Activated CD8-positive, alpha-beta memory T cell treated with anti-CD3 and anti-CD28 coated beads, Interleukin-2, amount 50 U/mL, for 24 hours (primary cell): Measurements from ENCODE around the gene PIGZ.

ENCODE experiments used
- DNase-seq: peaks from one replicate; pipeline ENCODE4 v3.0.0-alpha.2; 2020; ENCODE audit errors: extremely low read depth

PIGZ gene

DNA sequence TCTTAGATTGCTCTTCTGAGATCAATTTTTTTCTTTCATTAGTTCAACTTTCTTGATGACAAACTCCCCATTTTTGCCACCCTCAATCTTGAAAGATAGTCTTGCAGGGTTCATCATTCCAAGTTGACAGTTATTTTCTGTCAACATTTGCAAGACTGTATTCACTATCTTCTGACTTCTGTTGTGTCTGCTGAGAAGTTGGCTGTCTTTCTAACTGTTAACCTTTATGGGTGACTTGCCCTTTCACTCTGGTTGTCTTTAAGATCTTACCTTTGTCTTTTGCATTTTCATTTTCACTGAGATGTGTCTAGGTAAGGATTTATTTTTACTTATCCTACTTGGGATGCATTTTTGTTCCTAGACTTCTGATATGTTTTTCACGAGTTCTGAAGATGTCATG is 14.6 kb upstream of the PIGZ start:
- DNase-seq, result no peak

DNA sequence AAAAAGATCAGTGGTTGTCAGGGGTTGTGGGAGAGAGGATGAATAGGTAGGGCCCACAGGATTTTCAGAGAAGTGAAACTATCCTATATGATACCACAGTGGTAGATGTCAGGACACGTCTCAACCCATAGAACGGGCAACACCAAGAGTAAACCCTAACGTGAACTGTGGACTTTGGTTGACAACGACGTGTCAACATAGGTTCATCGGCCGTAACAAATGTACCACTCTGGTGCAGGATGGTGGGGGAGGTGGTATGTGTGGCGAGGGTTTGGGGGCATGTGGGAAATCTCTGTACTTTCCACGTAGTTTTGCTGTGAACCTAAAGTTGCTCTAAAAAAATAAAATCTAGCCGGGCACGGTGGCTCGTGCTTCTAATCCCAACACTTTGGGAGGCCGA is 13.0 kb upstream of the PIGZ start:
- DNase-seq, result no peak

DNA sequence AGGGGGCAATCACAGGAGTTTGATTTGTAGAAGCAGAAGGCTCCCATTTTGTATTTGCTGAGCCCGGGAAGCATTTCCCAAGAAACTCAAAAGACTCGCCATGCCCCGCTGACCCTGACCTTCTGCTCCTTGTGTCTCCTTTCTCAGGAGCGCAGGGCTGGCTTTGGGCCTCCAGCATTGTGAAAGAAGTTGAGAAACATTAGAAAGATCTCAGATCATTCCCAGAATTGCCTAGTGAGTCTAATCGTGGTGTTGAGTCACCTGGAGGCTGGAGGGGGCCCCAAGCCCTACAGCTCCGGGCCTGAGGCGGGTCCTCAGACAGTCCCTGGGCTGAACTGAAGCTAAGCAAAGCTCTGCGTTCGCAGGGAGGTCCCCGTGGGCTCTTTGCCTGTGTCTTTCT is 10.9 kb upstream of the PIGZ start:
- no peak for DNase-seq

DNA sequence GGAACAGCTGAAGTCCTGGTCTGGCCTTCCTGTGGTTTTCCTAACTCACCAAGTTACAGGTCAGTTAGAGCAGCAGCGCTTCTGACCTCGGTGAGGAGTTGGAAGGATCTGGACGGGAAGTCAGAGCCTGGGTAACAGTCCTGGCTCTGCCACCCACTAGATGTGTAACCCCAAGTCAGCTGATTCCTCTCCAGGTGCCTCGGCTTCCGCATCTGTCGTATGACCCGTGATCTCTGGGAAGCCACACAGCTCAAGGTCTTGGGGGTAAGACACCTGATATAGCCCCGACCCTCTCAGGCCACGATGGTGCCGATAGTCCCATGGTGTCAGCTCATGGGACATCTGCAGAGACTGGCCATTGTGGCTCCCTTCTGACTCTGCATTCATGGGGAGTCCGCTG is 8.3 kb upstream of the PIGZ start:
- no peak for DNase-seq

DNA sequence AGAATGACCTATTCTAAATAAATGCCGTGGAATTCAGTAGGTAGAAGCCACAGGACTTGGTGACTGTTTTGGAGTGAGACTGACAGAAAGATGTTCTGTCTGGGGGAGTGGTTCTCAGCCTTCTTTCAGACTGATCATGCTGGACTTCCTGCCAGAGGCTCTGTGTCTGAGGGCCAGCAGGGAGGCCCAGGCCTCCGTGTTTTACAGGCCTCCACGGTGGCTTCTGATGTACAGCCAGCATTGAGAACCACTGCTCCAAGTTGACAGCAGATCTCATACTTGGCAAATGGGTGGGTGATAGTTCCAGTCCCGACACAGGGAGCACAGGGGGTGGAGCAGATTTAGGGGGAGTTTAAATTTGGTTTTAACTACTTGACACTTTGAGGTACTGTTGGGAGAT is 6.7 kb upstream of the PIGZ start:
- DNase-seq, result no peak

DNA sequence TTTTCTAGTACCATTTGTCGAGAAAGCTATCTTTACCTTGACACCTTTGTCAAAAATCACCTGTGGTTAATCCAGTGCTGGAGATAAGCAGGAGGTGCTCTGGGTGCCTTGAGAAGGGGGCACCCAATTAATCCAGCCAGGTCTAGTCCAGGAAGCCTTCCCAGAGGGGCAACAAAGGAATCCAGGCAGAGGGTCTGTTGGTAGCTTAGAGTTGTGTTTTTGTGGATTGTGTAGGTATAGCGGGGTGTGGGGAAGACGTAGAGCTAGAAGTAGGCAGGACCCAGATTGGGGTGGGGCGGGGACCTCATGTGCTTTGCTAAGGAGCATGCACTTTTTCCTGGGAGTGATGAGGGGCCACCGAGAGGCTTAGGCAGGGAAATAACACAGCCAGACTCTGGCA is 6.0 kb upstream of the PIGZ start:
- no peak for DNase-seq

DNA sequence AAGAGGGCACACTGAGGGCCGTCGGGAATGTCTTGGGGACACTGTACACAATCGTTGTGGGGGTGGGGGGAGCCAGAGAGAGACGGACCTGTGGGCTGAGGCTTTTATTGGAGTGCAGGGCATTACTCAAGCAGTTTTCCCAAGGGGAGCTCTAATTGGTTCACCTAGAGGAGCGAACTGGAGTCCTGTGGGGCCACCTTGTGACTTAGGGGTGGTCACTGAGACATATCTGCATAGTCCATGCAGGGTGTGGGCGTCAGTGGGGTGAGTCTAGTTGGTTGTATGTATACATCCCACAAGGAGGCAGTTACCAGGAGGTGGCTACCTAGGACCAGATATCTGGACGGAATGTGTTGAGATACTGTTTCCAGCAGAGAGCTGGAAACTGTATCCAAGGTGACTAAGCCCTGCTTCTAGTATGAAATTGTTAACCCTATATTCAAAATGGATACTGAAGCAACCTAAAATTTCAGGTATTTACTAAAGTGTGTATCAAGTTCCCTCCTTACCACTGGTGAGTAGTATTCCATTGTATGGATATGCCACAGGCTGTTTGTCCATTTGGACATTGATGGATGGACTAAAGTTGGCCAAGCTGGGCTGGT is 2.6 kb upstream of the PIGZ start:
- no peak for DNase-seq

DNA sequence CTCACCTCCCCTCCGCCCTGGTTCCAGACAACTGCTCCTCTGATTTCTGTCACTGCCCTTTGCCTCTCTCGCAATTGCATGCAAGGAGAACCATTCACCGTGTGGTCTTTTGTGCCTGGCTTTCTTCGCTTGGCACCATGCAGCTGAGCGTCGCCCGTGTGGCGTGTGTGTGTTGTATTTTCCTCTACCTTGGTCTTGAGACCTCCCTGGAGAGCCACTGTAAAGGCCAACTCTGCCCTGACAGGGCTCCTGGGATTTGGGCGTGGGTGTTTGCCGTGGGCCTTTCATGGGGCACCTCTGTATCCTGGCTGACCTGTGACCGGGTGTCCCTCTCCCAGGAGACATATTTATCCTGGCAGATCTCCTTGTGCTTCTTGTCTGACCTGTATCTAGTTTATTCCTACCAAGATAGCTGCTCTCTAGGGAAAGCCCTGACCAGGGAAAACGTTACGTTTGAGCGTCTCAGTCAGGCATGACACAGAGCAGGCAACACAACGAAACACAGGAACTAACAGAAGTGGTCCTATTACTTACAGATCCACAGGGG is 2.0 kb upstream of the PIGZ start:
- no peak for DNase-seq

DNA sequence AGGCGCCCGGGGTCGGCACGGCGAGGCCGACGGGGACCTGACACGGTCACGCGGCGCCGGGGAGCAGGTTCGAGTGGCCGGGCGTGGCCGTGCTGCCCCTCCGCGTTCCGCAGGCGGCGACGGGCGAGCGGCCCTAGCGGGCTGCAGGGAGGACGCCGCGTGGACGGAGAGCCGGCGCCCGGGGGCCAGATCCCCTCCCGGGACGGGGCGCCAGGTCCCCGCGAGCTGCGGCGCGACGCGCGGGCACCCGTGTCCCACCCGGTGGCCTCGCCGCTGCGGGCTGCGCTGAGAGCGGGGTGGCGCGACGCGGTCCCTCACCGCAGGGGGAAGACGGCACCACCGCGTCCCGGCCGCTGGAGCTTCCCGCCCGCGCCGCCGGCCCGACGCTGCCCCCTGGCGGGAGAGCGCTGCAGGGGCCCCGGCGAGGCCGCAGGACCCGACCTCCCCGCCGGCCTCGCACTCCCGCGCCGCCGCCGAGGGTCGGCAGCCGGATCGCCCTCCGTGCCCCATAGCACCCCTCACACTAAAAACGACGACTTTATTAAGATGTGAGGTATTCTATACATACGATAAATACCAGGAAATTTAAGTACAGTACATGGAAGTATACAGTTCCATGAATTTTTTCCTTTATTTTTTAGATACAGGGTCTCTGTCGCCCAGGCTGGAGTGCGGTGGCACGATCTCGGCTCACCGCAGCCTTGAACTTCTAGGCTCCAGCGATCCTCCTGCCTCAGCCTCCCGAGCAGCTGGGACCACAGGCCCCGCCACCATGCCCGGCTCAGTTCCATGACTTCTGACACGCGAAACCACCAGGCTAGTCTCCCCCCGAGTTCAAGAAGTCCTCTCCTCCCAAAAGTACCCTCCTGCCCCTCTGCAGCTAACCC is 1.3 kb upstream of the PIGZ start:
- DNase-seq, result no peak

DNA sequence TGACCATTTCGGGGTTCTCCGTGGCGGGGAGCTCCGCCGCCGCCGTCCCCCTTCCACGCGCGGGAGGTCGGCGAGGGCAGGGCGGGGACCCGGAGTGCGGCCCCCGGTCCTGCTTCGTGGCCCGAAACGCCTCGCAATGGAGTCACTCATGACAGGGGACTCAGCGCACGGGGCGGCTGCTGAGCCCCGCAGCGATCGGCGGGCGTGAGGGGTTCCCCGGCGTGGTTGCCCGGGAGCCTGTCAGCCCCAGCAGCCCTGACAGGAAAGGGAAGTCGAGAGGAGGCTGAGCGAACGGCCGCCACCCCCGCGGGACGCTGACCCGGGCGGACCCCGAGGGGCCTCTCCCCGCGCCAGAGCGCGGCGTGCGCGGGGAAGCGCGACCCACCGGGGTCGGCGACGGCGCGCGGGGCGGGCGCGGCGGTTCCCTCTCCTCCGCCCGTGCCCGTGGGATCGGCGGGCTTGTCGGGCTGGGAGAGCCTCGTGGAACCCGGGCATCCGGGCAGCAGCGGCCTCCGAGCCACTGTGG is 564 bp upstream of the PIGZ start:
- no peak for DNase-seq

DNA sequence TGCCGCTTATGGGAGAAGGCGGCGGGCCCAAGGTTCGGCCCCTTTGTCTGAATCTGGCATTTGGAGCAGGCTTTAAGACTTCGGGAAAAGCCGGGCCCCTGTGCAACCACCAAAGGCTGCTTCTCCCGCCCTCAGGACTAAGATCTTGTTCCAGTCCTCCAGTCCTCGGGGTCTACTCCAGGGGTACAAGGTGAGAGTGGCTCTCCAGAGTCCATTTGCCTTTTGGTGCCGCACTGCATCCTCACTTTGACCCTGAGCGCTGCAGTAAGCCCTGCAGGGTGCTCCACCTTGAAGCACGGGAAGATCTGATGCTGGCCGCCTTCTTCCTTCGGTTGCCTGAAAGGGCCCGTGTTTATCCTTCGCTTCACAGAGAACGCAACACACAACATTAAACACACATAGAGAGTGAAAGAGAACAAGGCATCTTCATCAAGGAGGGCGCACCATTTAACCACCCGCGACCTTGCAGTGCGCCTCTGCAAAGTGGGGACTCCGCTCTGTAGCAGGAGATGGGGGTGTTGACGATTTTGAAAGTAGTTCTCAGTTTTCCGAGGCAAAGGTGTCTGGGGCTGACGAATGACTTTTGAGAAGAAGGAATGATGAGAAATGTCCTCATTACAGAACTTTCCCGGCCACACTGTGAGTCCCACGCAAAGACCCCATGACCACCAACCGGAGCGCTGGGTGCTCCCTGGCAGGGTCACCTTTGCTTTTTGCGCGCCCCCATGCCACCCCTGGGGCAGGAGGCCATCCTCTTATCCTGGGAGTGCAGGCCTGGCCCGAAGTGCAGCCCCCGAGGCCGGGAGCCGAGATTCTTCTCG is 1.0 kb downstream of the PIGZ start:
- no peak for DNase-seq

DNA sequence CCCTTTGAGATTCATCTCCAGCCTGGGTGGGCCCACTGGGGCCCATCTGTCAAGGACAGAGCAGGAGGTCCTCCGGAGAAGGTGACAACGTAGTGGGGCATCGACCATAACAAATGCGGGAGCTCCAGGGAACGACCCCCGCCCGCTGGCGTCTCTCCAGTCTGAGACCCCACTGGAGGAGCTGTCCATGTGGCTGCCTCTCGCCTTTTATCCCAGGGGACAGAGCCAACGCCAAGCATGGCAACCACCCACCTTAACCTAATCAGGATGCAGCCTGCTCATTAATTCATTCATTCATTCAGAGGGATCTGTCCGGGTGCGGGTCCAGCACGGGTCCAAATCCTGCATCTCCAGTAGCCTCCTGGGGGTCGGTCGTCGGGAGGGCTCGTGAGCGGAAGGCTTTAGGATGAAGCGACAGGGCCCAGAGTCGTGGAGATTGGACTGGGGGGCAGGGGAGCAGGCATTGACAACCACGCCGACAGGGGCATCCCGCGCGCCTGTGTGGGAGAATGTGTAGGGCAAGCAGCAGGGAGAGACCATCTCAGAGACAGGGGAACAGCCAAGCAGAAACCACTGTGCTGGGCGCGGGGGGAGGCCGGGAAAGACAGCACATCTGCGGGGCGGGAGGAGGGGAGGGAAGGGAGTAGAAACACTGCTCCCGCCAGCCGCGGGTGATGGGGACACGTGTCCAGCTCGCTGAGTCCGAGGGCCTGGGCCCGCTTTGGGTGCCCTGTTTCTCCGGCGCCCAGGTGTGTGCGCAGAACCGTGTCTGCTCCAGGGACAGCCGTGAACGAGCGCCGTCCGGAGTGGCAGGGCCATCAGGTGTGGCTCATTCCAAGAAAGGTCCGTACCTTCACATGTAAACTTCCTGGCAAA is 1.9 kb downstream of the PIGZ start:
- no peak for DNase-seq

DNA sequence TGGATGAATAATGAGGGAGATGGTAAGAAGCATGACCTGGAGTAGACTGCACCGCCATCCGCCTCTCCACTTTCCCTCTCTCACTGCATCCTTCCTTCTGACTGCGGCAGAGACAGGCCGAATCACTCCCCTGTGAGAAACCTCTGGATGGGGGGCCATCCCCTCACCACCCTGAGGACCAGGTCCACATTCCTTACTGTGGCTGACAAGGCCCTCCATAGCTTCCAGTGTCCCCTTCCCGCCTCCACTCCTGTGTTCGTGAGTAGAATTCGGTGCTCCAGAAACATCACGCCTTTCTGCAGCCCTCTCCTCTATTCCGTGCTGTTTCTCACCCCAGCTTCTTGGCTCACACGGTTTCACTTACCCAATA is 2.8 kb downstream of the PIGZ start:
- no peak for DNase-seq

DNA sequence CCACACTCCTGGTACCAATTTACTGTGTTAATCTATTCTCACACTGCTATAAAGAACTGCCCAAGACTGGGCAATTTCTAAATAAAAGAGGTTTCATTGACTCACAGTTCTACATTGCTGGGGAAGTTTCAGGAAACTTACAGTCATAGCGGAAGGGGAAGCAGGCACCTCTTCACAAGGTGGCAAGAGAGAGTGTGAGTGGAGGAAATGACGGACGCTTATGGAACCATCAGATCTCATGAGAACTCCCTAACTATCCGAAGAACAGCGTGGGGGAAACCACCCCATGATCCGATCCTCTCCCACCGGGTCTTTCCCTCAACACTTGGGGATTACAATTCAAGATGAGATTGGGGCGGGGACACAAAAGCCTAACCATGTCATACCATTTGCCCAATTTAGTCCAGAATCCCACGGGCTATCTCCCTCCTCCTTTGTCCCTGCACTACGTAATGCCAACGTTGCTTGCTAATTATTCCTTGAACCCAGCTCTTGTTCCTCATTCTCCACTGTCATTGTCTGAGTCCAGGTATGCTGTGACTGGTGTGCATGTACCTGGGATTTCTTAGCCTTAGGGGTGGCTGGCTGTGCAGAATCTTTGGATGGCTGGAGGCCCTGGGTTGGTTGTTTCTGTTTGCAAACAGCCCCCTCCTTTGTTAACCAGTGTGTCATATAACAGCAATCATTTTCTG is 3.4 kb downstream of the PIGZ start:
- no peak for DNase-seq

DNA sequence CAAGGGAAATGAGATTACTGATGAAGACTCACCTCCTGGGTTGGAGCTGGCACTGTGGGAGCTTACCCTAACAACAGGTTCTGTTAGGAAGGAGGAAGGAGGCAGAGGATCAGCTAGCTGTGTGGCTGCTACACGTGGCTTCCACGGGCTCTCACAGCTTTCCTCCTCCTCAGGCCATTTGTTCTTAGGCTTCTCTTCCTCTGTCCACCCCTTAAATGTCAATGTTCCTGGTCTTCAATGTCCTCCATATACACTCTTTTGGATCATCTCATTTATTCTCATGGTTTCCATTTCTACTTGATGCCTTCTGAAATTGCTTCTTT is 5.0 kb downstream of the PIGZ start:
- DNase-seq, result no peak

DNA sequence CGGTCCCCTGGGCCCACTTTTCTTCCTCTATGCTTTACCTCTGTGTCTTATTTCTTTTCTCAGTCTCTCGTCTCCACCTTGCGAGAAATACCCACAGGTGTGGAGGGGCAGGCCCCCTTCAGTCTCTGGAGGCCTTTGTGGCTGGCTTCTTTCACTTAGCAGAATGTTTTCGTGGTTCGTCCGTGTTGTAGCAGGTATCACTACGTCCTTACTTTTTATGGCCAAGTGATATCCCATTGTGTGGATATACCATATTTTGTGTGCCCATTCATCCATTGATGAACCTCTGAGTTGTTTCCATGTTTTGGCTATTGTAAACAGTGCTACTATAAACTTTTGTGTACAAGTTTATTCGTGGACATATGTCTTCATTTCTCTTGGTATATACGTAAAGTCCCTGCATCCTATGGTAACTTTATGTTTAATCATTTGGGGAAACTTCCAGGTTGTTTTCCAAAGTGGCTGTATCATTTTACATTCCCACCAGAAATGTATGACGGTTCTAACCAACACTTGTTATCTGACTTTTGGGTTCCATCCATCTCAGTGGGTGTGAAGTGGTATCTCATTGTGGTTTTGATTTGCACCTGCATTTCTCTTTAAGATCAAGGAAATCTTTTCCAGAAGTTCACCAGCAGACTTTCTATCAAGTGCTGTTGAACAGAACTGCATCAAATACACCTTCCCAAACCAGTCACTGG is 5.6 kb downstream of the PIGZ start:
- no peak for DNase-seq

DNA sequence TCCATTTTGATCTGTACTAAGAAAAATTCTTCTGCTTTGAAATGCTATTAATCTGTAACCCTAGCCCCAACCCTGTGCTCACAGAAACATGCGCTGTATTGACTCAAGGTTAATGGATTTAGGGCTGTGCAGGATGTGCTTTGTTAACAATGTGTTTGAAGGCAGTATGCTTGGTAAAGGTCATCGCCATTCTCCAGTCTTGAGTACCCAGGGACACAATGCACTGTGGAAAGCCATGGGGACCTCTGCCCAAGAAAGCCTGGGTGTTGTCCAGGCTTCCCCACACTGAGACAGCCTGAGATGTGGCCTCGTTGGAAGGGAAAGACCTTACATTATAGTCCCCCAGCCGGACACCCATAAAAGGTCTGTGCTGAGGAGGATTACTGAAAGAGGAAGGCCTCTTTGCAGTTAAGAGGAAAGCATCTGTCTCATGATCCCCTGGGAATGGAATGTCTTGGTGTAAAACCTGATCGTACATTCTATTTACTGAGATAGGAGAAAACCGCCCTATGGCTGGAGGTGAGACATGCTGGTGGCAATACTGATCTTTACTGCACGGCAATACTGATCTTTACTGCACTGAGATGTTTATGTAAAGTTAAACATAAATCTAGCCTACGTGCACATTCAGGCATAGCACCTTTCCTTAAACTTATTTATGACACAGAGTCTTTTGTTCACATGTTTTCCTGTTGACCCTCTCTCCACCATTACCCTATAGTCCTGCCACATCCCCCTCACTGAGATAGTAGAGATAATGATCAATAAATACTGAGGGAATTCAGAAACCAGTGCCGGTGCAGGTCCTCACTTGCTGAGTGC is 6.3 kb downstream of the PIGZ start:
- DNase-seq, result no peak

DNA sequence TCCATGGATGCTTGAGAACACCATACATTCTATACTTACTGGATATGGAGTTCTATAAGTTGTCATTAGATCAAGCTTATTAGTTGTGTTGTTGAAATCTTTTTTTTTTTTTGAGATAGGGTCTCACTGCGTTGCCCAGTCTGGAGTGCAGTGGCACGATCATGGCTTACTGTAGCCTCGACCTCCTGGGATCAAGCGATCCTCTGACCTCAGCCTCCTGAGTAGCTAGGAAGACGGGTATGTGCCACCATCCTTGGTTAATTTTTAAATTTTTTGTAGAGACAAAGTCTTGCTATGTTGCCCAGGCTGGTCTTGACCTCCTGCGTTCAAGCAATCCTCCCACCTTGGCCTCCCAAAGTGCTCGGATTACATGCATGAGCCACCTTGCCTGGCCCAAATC is 13.8 kb downstream of the PIGZ start:
- no peak for DNase-seq

DNA sequence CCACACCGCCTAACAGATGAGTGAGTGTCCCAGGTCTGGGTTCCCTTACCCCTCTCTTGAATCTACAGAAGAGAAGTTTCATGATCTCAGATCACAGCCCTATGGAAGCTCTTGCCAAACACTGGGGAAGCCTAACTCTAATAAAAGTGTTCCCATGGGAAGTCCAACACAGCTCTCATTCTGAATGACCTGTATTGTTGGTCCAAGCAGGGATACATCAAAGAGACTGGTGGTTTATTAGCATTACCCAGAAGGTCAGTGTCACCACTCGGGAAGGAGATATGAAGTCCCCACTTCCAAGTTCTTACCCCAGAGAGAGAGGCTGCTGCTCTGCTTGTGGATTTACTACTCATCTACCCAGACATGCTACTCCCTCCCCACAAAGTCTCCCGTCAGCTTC is 17.3 kb downstream of the PIGZ start:
- no peak for DNase-seq
